ENCODE data around the gene IRF3.

Gene IRF3

DNA sequence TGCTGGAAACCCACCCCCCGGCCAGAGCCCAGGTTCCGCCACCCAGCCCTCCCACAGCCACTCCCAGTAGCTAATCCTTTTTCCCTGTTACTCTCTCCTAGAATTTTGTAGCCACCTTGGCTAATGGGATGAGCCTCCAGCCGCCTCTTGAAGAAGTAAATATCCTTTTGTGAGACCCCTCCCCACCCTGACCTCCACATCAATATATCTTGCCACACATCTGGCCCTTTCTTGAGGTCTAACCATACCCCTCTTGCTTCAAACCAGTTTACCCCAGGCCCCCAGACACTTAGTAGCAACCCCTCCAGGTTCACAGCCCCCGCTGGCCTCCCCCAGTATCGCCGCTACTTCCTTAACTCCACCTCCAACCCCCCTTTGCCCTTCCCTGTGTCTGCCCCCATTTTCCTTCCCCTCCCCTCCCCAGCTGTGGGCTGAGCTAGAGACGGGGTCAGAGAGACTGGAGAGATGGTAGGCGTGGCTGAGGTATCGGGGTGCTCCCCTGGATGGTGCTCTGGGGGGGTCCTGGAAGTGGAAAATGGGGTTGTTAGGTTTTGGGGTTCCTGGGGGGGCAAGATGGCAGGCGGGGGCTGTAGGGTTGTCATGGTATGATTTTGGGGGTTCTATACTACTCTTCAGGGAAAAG lies 14.2 kb upstream of the IRF3 start:
- Histone ChIP-seq H3K9me3 (ENCODE audit: insufficient read depth, low read depth, low read length) (peaks cover 2% of the 10 kb centered on the region), H3K9ac (ENCODE audit: low read length) (no peak overlapping the region), H3K4ac (ENCODE audit: low read depth, low read length) (peak overlapping the region; percentile 93), H4K91ac (ENCODE audit: low read depth, low read length) (no peak overlapping the region), H3K4me1 (ENCODE audit: control insufficient read depth in 1 of 2, insufficient read depth in 2 of 2, low read length in 2 of 2) (peaks cover 13% of the 10 kb centered on the region in 2 experiments), H3K4me3 (ENCODE audit: low read depth, low read length) (no peak overlapping the region), H4K8ac (ENCODE audit: low read depth, low read length) (peak overlapping the region; percentile 33), H3K27ac (ENCODE audit: low read depth, low read length) (no peak overlapping the region), H3K18ac (ENCODE audit: low read length) (no peak overlapping the region), H2AK5ac (ENCODE audit: low read length) (no peak overlapping the region), H2AFZ (ENCODE audit: insufficient read depth, low read length, poor library complexity) (no peak overlapping the region), H2BK120ac (ENCODE audit: insufficient read depth, low read length, poor library complexity) (no peak overlapping the region), H2BK12ac (ENCODE audit: low read length) (no peak overlapping the region), H3K4me2 (ENCODE audit: low read length) (no peak overlapping the region), H3K36me3 (ENCODE audit: control insufficient read depth in 1 of 2, insufficient read depth in 2 of 2, low read length in 2 of 2) (peaks cover 35 to 36% of the 10 kb centered on the region in 2 experiments), H3K79me2 (ENCODE audit: control insufficient read depth, insufficient read depth, low read length, poor library complexity) (peaks cover 28% of the 10 kb centered on the region), H3K79me1 (ENCODE audit: low read length) (peaks cover 18% of the 10 kb centered on the region), H3K23ac (ENCODE audit: low read length) (no peak overlapping the region), H3K14ac (ENCODE audit: low read length) (no peak overlapping the region), H2BK5ac (ENCODE audit: low read depth, low read length, poor library complexity) (no peak overlapping the region), H4K12ac (ENCODE audit: low read depth, low read length) (peak overlapping the region; percentile 43), H3K27me3 (ENCODE audit: insufficient read depth, low read length) (no peaks in the 10 kb centered on the region)
- no CpG with 5 or more reads among the region's 10 CpGs for WGBS (ENCODE audit: extremely low coverage, insufficient coverage, insufficient read length)
- DNase-seq = no peak

- no peak overlapping the region for H2BK5ac ChIP-seq (ENCODE audit: low read depth, low read length, poor library complexity)
- no peak overlapping the region for H2AK5ac ChIP-seq (ENCODE audit: low read length)
- H3K4me1 ChIP-seq (ENCODE audit: control insufficient read depth in 1 of 2, insufficient read depth in 2 of 2, low read length in 2 of 2) = peaks cover 13% of the 10 kb centered on the region in 2 experiments
- peaks cover 28% of the 10 kb centered on the region for H3K79me2 ChIP-seq (ENCODE audit: control insufficient read depth, insufficient read depth, low read length, poor library complexity)
- H3K9me3 ChIP-seq (ENCODE audit: insufficient read depth, low read depth, low read length) = peaks cover 2% of the 10 kb centered on the region
- no peak overlapping the region for H4K8ac ChIP-seq (ENCODE audit: low read depth, low read length)
- peak overlapping the region; percentile 93 for H3K4ac ChIP-seq (ENCODE audit: low read depth, low read length)
- peaks cover 18% of the 10 kb centered on the region for H3K79me1 ChIP-seq (ENCODE audit: low read length)
- no peak overlapping the region for H3K9ac ChIP-seq (ENCODE audit: low read length)
- no peak overlapping the region for H3K18ac ChIP-seq (ENCODE audit: low read length)
- H3K36me3 ChIP-seq (ENCODE audit: control insufficient read depth in 1 of 2, insufficient read depth in 2 of 2, low read length in 2 of 2) = peaks cover 28 to 29% of the 10 kb centered on the region in 2 experiments
- H3K23ac ChIP-seq (ENCODE audit: low read length) = no peak overlapping the region
- peak in 1 of 2 donors; percentile 31 for DNase-seq
- no peak overlapping the region for H2AFZ ChIP-seq (ENCODE audit: insufficient read depth, low read length, poor library complexity)
- no peak overlapping the region for H4K12ac ChIP-seq (ENCODE audit: low read depth, low read length)
- peak overlapping the region; percentile 28 for H3K4me2 ChIP-seq (ENCODE audit: low read length)
- H2BK12ac ChIP-seq (ENCODE audit: low read length) = no peak overlapping the region
- H3K27ac ChIP-seq (ENCODE audit: low read depth, low read length) = no peak overlapping the region
- no peak overlapping the region for H3K4me3 ChIP-seq (ENCODE audit: low read depth, low read length)
- H2BK120ac ChIP-seq (ENCODE audit: insufficient read depth, low read length, poor library complexity) = no peak overlapping the region
- whole genome bisulfite sequencing (ENCODE audit: extremely low coverage, insufficient coverage, insufficient read length) = 100% methylated on average over 1 of the region's 12 CpGs
- H4K91ac ChIP-seq (ENCODE audit: low read depth, low read length) = no peak overlapping the region
- H3K14ac ChIP-seq (ENCODE audit: low read length) = no peak overlapping the region
- no peaks in the 10 kb centered on the region for H3K27me3 ChIP-seq (ENCODE audit: insufficient read depth, low read length)
Observed at GRCh38 chr19:49678985-49679770, 13.5 kb upstream of the IRF3 start.

- Histone ChIP-seq H3K4me1 (ENCODE audit: control insufficient read depth in 1 of 2, insufficient read depth in 2 of 2, low read length in 2 of 2) (peaks cover 13% of the 10 kb centered on the region in 2 experiments), H2AFZ (ENCODE audit: insufficient read depth, low read length, poor library complexity) (peak overlapping the region; percentile 45), H3K4ac (ENCODE audit: low read depth, low read length) (peak overlapping the region; percentile 99), H3K9me3 (ENCODE audit: insufficient read depth, low read depth, low read length) (peaks cover 2% of the 10 kb centered on the region), H4K91ac (ENCODE audit: low read depth, low read length) (peak overlapping the region; percentile 99), H3K36me3 (ENCODE audit: control insufficient read depth in 1 of 2, insufficient read depth in 2 of 2, low read length in 2 of 2) (peaks cover 23 to 25% of the 10 kb centered on the region in 2 experiments), H2BK12ac (ENCODE audit: low read length) (no peak overlapping the region), H3K27ac (ENCODE audit: low read depth, low read length) (peak overlapping the region; percentile 66), H2AK5ac (ENCODE audit: low read length) (peak overlapping the region; percentile 68), H3K79me1 (ENCODE audit: low read length) (peaks cover 18% of the 10 kb centered on the region), H2BK120ac (ENCODE audit: insufficient read depth, low read length, poor library complexity) (peak overlapping the region; percentile 68), H3K18ac (ENCODE audit: low read length) (peak overlapping the region; percentile 90), H3K14ac (ENCODE audit: low read length) (peak overlapping the region; percentile 70), H3K4me2 (ENCODE audit: low read length) (peak overlapping the region; percentile 95), H4K12ac (ENCODE audit: low read depth, low read length) (peak overlapping the region; percentile 35), H3K9ac (ENCODE audit: low read length) (peak overlapping the region; percentile 80), H4K8ac (ENCODE audit: low read depth, low read length) (peak overlapping the region; percentile 76), H3K27me3 (ENCODE audit: insufficient read depth, low read length) (no peaks in the 10 kb centered on the region), H3K79me2 (ENCODE audit: control insufficient read depth, insufficient read depth, low read length, poor library complexity) (peaks cover 28% of the 10 kb centered on the region), H2BK5ac (ENCODE audit: low read depth, low read length, poor library complexity) (peak overlapping the region; percentile 75), H3K23ac (ENCODE audit: low read length) (no peak overlapping the region), H3K4me3 (ENCODE audit: low read depth, low read length) (peak overlapping the region; percentile 93)
- no CpG with 5 or more reads among the region's 21 CpGs for WGBS (ENCODE audit: extremely low coverage, insufficient coverage, insufficient read length)
- peak; percentile 88 to 92 for DNase-seq
Observed at GRCh38 chr19:49677901-49678674, 12.4 kb upstream of the IRF3 start.

- peak within 1 kb of the TSS; percentile 99 for H3K18ac ChIP-seq (ENCODE audit: low read length)
- peaks cover 13% of the 10 kb centered on the region in 2 experiments for H3K4me1 ChIP-seq (ENCODE audit: control insufficient read depth in 1 of 2, insufficient read depth in 2 of 2, low read length in 2 of 2)
- peak within 1 kb of the TSS; percentile 99 for H3K14ac ChIP-seq (ENCODE audit: low read length)
- H4K8ac ChIP-seq (ENCODE audit: low read depth, low read length) = peak within 1 kb of the TSS; percentile 98
- H3K4me3 ChIP-seq (ENCODE audit: low read depth, low read length) = peak within 1 kb of the TSS; percentile 93
- peak within 1 kb of the TSS; percentile 95 for H2BK120ac ChIP-seq (ENCODE audit: insufficient read depth, low read length, poor library complexity)
- no peak within 1 kb of the TSS for H3K23ac ChIP-seq (ENCODE audit: low read length)
- H4K12ac ChIP-seq (ENCODE audit: low read depth, low read length) = peak within 1 kb of the TSS; percentile 99
- H3K79me1 ChIP-seq (ENCODE audit: low read length) = peaks cover 18% of the 10 kb centered on the region
- peak within 1 kb of the TSS; percentile 99 for H4K91ac ChIP-seq (ENCODE audit: low read depth, low read length)
- H3K4me2 ChIP-seq (ENCODE audit: low read length) = peak within 1 kb of the TSS; percentile 95
- H3K9me3 ChIP-seq (ENCODE audit: insufficient read depth, low read depth, low read length) = peaks cover 2% of the 10 kb centered on the region
- H2AK5ac ChIP-seq (ENCODE audit: low read length) = peak within 1 kb of the TSS; percentile 100
- peak within 1 kb of the TSS; percentile 97 for H3K9ac ChIP-seq (ENCODE audit: low read length)
- peaks cover 19 to 21% of the 10 kb centered on the region in 2 experiments for H3K36me3 ChIP-seq (ENCODE audit: control insufficient read depth in 1 of 2, insufficient read depth in 2 of 2, low read length in 2 of 2)
- peaks cover 28% of the 10 kb centered on the region for H3K79me2 ChIP-seq (ENCODE audit: control insufficient read depth, insufficient read depth, low read length, poor library complexity)
- peak within 1 kb of the TSS; percentile 95 for H2BK5ac ChIP-seq (ENCODE audit: low read depth, low read length, poor library complexity)
- peak within 1 kb of the TSS; percentile 69 for H2AFZ ChIP-seq (ENCODE audit: insufficient read depth, low read length, poor library complexity)
- H2BK12ac ChIP-seq (ENCODE audit: low read length) = peak within 1 kb of the TSS; percentile 73
- H3K27me3 ChIP-seq (ENCODE audit: insufficient read depth, low read length) = no peaks in the 10 kb centered on the region
- H3K27ac ChIP-seq (ENCODE audit: low read depth, low read length) = peak within 1 kb of the TSS; percentile 95
- peak in 1 of 2 donors; percentile 35 for DNase-seq
- no CpG with 5 or more reads among the region's 57 CpGs for WGBS (ENCODE audit: extremely low coverage, insufficient coverage, insufficient read length)
- peak within 1 kb of the TSS; percentile 99 for H3K4ac ChIP-seq (ENCODE audit: low read depth, low read length)
Observed at GRCh38 chr19:49677231-49677900, 11.7 kb upstream of the IRF3 start, which contains the start of gene PRMT1. Gene PRMT1 (plus strand): TSS chr19:49677271. CDS start chr19:49677281, 10 bp downstream.

All from trophoblast cell (in vitro differentiated cells and primary cell).